K562 (cell line): ENCODE data around the gene IL6ST. TPM values are rescaled to one million over a fixed set of nuclear protein-coding genes. Genes with fewer than 3 reads are reported as not detected.

Experiments used
- CCNT2 ChIP-seq: IDR thresholded peaks from 2 replicates; pipeline ENCODE4 v1.6.1; 2011; ENCODE audit warnings: borderline replicate concordance, low read depth, mild to moderate bottlenecking, moderate library complexity, mixed read lengths, low read length; ENCODE audit not compliant: insufficient read length; ENCODE audit errors: extremely low read depth
- GATAD2B ChIP-seq: fragments of 450-650 bp; IDR thresholded peaks from 2 replicates; pipeline ENCODE4 v1.6.1; 2017; ENCODE audit warnings: mild to moderate bottlenecking, borderline replicate concordance
- NR1H2 ChIP-seq: sonication (generic); formaldehyde crosslinking; IDR thresholded peaks from 2 replicates; pipeline ENCODE4 v1.4.0; 2020; ENCODE audit warnings: mild to moderate bottlenecking, missing genetic modification reagents
- SIN3B ChIP-seq: fragments of 450-650 bp; IDR thresholded peaks from 2 replicates; pipeline ENCODE4 v1.6.1; 2017; ENCODE audit warnings: low read depth, mild to moderate bottlenecking, moderate library complexity
- SIX5 ChIP-seq, 2 experiments: IDR thresholded peaks; 2 replicates each; pipeline ENCODE4 v1.6.1; 2011; ENCODE audit warnings: low read length in 2 of 2, borderline replicate concordance in 1 of 2, low read depth in 1 of 2, mild to moderate bottlenecking in 1 of 2, moderate library complexity in 1 of 2; ENCODE audit not compliant: insufficient read depth in 1 of 2
- SMAD2 ChIP-seq: fragments of 150-350 bp; IDR thresholded peaks from 2 replicates; pipeline ENCODE4 v1.6.1; 2014; ENCODE audit warnings: low read depth, mild to moderate bottlenecking, low read length
- TSC22D4 ChIP-seq: fragments of 450-650 bp; IDR thresholded peaks from 2 replicates; pipeline ENCODE4 v1.6.1; 2016; ENCODE audit warnings: missing genetic modification characterization, missing biosample characterization, control low read depth
- ZKSCAN3 ChIP-seq: fragments of 250-450 bp; sonication (Bioruptor Pico); IDR thresholded peaks from 2 replicates; pipeline ENCODE4 v1.4.0; 2020
- ZNF146 ChIP-seq: IDR thresholded peaks from one replicate; pipeline ENCODE4 v1.6.1; 2018; ENCODE audit warnings: missing compliant biosample characterization; ENCODE audit not compliant: unreplicated experiment
- polyA plus RNA-seq, 8 experiments: library from polyadenylated mRNA; depleted of rRNA in 4 of 8; stranded (reverse) in 5 of 8; unstranded in 3 of 8; fragments of >200 nt; fragmentation: Nextera tagmentation in 2 of 8; fragmentation: Illumina TruSeq in 1 of 8; extraction: Ambion mirVana in 2 of 8; extraction: Trizol in 1 of 8; gene quantifications; 2 replicates each; pipeline versions ENCODE4 v1.2.1 to v1.2.3, GENCODE V29; 2011 to 2014; ENCODE audit warnings: inconsistent platforms in 1 of 8, missing spikeins in 1 of 8
- total RNA-seq, 7 experiments: library from RNA; depleted of rRNA in 6 of 7; stranded (reverse); fragments of >200 nt in 6 of 7; fragmentation: Illumina TruSeq in 2 of 7; extraction: Trizol in 2 of 7; gene quantifications; 2 replicates each; pipeline versions ENCODE4 v1.2.1 to v1.2.3, GENCODE V29; 2011 to 2021; ENCODE audit warnings: low replicate concordance in 1 of 7
- TF ChIP-seq, protein P1 (sequence below): sonication (generic); formaldehyde crosslinking; IDR thresholded peaks from 2 replicates; pipeline ENCODE4 v1.8.0; 2023; ENCODE audit warnings: mild to moderate bottlenecking, missing genetic modification reagents
- TF ChIP-seq, protein P2 (sequence below): fragments of 450-650 bp; conservative IDR thresholded peaks from 2 replicates; pipeline ENCODE4 v1.6.1; 2016; ENCODE audit warnings: missing genetic modification characterization, low read depth, mild to moderate bottlenecking, missing compliant biosample characterization, moderate library complexity
- TF ChIP-seq, protein P3 (sequence below): fragments of 200-800 bp; sonication (Bioruptor generic); IDR thresholded peaks from 2 replicates; pipeline ENCODE4 v1.6.1; 2017; ENCODE audit warnings: missing genetic modification characterization, missing compliant biosample characterization
- TF ChIP-seq, protein P4 (sequence below): fragments of 250-450 bp; sonication (Bioruptor Pico); IDR thresholded peaks from 2 replicates; pipeline ENCODE4 v1.5.0; 2022; ENCODE audit warnings: mild to moderate bottlenecking
- TF ChIP-seq, protein P5 (sequence below): IDR thresholded peaks from 2 replicates; pipeline ENCODE4 v1.6.1; 2014; ENCODE audit warnings: antibody characterized with exemption
- TF ChIP-seq, protein P6 (sequence below): fragments of 250-450 bp; sonication (Bioruptor Pico); IDR thresholded peaks from 2 replicates; pipeline ENCODE4 v1.9.0; 2021; ENCODE audit warnings: mild to moderate bottlenecking, inconsistent platforms

The IL6ST gene
- total and polyA plus RNA-seq, 9 of the 15 experiments (the other 6 are each of a cell fraction or from before 2014, with no cell fraction given): 2.0 to 27.0 (median 7.9) TPM

DNA sequence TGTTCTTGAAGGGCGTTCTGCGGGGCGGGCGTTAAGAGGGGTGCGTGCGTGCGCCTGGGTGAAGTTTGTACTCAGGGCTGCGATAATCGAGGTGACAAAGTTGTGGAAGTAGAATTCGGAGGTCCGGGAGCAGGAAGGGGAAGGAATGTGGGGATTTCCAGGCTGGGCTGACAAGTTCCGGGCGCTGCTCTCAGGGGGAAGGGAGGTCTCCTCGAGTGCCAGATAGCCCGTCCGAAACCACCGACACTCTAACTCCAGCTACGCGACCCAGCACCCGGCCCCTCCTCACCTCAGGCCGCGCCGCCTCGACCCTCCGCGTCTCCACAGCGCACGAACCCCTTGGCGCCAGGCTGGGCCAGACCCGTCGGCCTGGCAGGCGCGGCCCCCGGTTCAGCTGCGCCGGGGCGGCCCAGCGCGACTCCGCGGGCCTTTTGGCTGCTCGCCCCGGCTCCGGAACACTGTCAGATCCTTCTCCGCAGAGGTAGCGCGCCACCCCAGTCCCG is at the start of gene IL6ST (continued):
- no peak for TF ChIP-seq NR1H2 (CRISPR knock-in tag)
- TF ChIP-seq GATAD2B: peak; percentile 81
- no peak for TF ChIP-seq SMAD2
- TF ChIP-seq ZNF146 (CRISPR knock-in tag): no peak
- TF ChIP-seq, protein P1, sequence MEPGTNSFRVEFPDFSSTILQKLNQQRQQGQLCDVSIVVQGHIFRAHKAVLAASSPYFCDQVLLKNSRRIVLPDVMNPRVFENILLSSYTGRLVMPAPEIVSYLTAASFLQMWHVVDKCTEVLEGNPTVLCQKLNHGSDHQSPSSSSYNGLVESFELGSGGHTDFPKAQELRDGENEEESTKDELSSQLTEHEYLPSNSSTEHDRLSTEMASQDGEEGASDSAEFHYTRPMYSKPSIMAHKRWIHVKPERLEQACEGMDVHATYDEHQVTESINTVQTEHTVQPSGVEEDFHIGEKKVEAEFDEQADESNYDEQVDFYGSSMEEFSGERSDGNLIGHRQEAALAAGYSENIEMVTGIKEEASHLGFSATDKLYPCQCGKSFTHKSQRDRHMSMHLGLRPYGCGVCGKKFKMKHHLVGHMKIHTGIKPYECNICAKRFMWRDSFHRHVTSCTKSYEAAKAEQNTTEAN (CRISPR knock-in tag): no peak
- TF ChIP-seq, protein P2, sequence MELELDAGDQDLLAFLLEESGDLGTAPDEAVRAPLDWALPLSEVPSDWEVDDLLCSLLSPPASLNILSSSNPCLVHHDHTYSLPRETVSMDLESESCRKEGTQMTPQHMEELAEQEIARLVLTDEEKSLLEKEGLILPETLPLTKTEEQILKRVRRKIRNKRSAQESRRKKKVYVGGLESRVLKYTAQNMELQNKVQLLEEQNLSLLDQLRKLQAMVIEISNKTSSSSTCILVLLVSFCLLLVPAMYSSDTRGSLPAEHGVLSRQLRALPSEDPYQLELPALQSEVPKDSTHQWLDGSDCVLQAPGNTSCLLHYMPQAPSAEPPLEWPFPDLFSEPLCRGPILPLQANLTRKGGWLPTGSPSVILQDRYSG (tag): no peak
- TF ChIP-seq CCNT2: peak; percentile 82
- TF ChIP-seq, protein P3, sequence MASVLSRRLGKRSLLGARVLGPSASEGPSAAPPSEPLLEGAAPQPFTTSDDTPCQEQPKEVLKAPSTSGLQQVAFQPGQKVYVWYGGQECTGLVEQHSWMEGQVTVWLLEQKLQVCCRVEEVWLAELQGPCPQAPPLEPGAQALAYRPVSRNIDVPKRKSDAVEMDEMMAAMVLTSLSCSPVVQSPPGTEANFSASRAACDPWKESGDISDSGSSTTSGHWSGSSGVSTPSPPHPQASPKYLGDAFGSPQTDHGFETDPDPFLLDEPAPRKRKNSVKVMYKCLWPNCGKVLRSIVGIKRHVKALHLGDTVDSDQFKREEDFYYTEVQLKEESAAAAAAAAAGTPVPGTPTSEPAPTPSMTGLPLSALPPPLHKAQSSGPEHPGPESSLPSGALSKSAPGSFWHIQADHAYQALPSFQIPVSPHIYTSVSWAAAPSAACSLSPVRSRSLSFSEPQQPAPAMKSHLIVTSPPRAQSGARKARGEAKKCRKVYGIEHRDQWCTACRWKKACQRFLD: peak; percentile 67; the same call in 1 of the 2 replicates
- no peak for TF ChIP-seq TSC22D4 (tag)
- TF ChIP-seq, protein P4, sequence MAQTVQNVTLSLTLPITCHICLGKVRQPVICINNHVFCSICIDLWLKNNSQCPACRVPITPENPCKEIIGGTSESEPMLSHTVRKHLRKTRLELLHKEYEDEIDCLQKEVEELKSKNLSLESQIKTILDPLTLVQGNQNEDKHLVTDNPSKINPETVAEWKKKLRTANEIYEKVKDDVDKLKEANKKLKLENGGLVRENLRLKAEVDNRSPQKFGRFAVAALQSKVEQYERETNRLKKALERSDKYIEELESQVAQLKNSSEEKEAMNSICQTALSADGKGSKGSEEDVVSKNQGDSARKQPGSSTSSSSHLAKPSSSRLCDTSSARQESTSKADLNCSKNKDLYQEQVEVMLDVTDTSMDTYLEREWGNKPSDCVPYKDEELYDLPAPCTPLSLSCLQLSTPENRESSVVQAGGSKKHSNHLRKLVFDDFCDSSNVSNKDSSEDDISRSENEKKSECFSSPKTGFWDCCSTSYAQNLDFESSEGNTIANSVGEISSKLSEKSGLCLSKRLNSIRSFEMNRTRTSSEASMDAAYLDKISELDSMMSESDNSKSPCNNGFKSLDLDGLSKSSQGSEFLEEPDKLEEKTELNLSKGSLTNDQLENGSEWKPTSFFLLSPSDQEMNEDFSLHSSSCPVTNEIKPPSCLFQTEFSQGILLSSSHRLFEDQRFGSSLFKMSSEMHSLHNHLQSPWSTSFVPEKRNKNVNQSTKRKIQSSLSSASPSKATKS (CRISPR knock-in tag): no peak
- TF ChIP-seq, protein P5, sequence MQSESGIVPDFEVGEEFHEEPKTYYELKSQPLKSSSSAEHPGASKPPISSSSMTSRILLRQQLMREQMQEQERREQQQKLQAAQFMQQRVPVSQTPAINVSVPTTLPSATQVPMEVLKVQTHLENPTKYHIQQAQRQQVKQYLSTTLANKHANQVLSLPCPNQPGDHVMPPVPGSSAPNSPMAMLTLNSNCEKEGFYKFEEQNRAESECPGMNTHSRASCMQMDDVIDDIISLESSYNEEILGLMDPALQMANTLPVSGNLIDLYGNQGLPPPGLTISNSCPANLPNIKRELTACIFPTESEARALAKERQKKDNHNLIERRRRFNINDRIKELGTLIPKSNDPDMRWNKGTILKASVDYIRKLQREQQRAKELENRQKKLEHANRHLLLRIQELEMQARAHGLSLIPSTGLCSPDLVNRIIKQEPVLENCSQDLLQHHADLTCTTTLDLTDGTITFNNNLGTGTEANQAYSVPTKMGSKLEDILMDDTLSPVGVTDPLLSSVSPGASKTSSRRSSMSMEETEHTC: no peak
- TF ChIP-seq SIX5 (IDR thresholded peaks at IDR 0.05; ENCODE audit: borderline replicate concordance in 1 of 2, insufficient read depth in 1 of 2, low read depth in 1 of 2, low read length in 2 of 2): no peak
- TF ChIP-seq, protein P6, sequence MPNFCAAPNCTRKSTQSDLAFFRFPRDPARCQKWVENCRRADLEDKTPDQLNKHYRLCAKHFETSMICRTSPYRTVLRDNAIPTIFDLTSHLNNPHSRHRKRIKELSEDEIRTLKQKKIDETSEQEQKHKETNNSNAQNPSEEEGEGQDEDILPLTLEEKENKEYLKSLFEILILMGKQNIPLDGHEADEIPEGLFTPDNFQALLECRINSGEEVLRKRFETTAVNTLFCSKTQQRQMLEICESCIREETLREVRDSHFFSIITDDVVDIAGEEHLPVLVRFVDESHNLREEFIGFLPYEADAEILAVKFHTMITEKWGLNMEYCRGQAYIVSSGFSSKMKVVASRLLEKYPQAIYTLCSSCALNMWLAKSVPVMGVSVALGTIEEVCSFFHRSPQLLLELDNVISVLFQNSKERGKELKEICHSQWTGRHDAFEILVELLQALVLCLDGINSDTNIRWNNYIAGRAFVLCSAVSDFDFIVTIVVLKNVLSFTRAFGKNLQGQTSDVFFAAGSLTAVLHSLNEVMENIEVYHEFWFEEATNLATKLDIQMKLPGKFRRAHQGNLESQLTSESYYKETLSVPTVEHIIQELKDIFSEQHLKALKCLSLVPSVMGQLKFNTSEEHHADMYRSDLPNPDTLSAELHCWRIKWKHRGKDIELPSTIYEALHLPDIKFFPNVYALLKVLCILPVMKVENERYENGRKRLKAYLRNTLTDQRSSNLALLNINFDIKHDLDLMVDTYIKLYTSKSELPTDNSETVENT (CRISPR knock-in tag): 0 out of 2 replicates have a peak, but pooled peaks have one; percentile 5
- no peak for TF ChIP-seq ZKSCAN3
- TF ChIP-seq SIN3B: peak; percentile 21; the same call in 1 of the 2 replicates
